Activated CD8-positive, alpha-beta T cell treated with anti-CD3 and anti-CD28 coated beads for 36 hours (primary cell): ENCODE measurements around the gene CSRNP3. TPM values are rescaled to one million over a fixed set of nuclear protein-coding genes. Genes with fewer than 3 reads are reported as not detected.

Experiments
- ATAC-seq: fragments of 200-7000 bp; cut with Tn5 transposase; one replicate; pipeline ENCODE4 v1.10.0; 2021; ENCODE audit warnings: mild to moderate bottlenecking, moderate library complexity
- CTCF ChIA-PET: fragments of 350-600 bp; sonication (Branson Sonifier 250); formaldehyde crosslinking; loops from one replicate; lab custom pipeline; 2021; ENCODE audit warnings: antibody characterized with exemption; lab: Charles Lee
- POLR2A ChIA-PET: fragments of 350-600 bp; sonication (Branson Sonifier 250); formaldehyde crosslinking; loops from one replicate; lab custom pipeline; 2021; ENCODE audit warnings: antibody characterized with exemption; lab: Charles Lee
- DNase-seq: peaks from one replicate; pipeline ENCODE4 v3.0.0-alpha.2; 2020
- H3K27ac Mint-ChIP-seq: one replicate; pipeline ENCODE4 v1.8.0; 2021; ENCODE audit warnings: mild to moderate bottlenecking, mixed read lengths
- H3K27me3 Mint-ChIP-seq: one replicate; pipeline ENCODE4 v1.8.0; 2021; ENCODE audit warnings: mixed read lengths
- H3K36me3 Mint-ChIP-seq: one replicate; pipeline ENCODE4 v1.8.0; 2021; ENCODE audit warnings: low read depth, mixed read lengths
- H3K4me1 Mint-ChIP-seq: one replicate; pipeline ENCODE4 v1.8.0; 2021; ENCODE audit warnings: low read depth, mixed read lengths
- H3K4me3 Mint-ChIP-seq: one replicate; pipeline ENCODE4 v1.8.0; 2021; ENCODE audit warnings: mild to moderate bottlenecking, moderate library complexity, mixed read lengths
- H3K9me3 Mint-ChIP-seq: one replicate; pipeline ENCODE4 v1.8.0; 2021; ENCODE audit warnings: mixed read lengths
- CTCF ChIP-seq: fragments of 200-600 bp; IDR thresholded peaks from one replicate; pipeline ENCODE4 v1.8.0; 2022; ENCODE audit warnings: antibody characterized with exemption, mild to moderate bottlenecking
- intact Hi-C: fragments of 100-400 bp; cut with micrococcal nuclease; formaldehyde crosslinking; loops from one replicate; pipeline ENCODE4 v1.10.0; 2022
- total RNA-seq, 2 experiments: library from RNA; stranded (reverse); gene quantifications; one replicate each; pipeline ENCODE4 v1.2.3, GENCODE V29; 2021

Gene CSRNP3
- total RNA-seq, 2 experiments from 2014 or later = not detected

GRCh38 chr2:165452327-165452726 is 17.2 kb upstream of the CSRNP3 start:
- Mint-ChIP-seq H3K4me1 (no peaks in the 10 kb centered on the region), H3K4me3 (no peak overlapping the region), H3K27ac (no peak overlapping the region), H3K9me3 (no peaks in the 10 kb centered on the region), H3K27me3 (no peaks in the 10 kb centered on the region), H3K36me3 (no peaks in the 10 kb centered on the region)
- ATAC-seq = no peak
- ChIA-PET POLR2A (no interaction called here), CTCF (no interaction called here)
- DNase-seq = no peak
- no peak for TF ChIP-seq CTCF
- intact Hi-C loops = no loop called here

- no peak overlapping the region for H3K27ac Mint-ChIP-seq
- no peaks in the 10 kb centered on the region for H3K27me3 Mint-ChIP-seq
- no peak for ATAC-seq
- H3K9me3 Mint-ChIP-seq = peaks cover 2% of the 10 kb centered on the region
- no peak for DNase-seq
- TF ChIP-seq CTCF = no peak
- no peak overlapping the region for H3K4me3 Mint-ChIP-seq
- POLR2A ChIA-PET = no interaction called here
- CTCF ChIA-PET = no interaction called here
- no peaks in the 10 kb centered on the region for H3K4me1 Mint-ChIP-seq
- intact Hi-C loops = no loop called here
- H3K36me3 Mint-ChIP-seq = no peaks in the 10 kb centered on the region
Observed at GRCh38 chr2:165453561-165454094, 15.9 kb upstream of the CSRNP3 start.

- Mint-ChIP-seq H3K27ac (no peak overlapping the region), H3K27me3 (no peaks in the 10 kb centered on the region), H3K4me3 (no peak overlapping the region), H3K9me3 (peaks cover 4% of the 10 kb centered on the region), H3K4me1 (no peaks in the 10 kb centered on the region), H3K36me3 (no peaks in the 10 kb centered on the region)
- POLR2A ChIA-PET = no interaction called here
- intact Hi-C loops = no loop called here
- no peak for DNase-seq
- no peak for TF ChIP-seq CTCF
- CTCF ChIA-PET = no interaction called here
- ATAC-seq = no peak
Observed at GRCh38 chr2:165454905-165455304, 14.6 kb upstream of the CSRNP3 start.

GRCh38 chr2:165456027-165456426 is 13.5 kb upstream of the CSRNP3 start:
- Mint-ChIP-seq H3K27ac (no peak overlapping the region), H3K4me1 (no peaks in the 10 kb centered on the region), H3K9me3 (peaks cover 4% of the 10 kb centered on the region), H3K36me3 (no peaks in the 10 kb centered on the region), H3K27me3 (no peaks in the 10 kb centered on the region), H3K4me3 (no peak overlapping the region)
- intact Hi-C loops = no loop called here
- CTCF ChIA-PET = no interaction called here
- ATAC-seq (no peak), DNase-seq (no peak)
- POLR2A ChIA-PET = no interaction called here
- no peak for TF ChIP-seq CTCF

GRCh38 chr2:165462443-165462842 is 7.1 kb upstream of the CSRNP3 start:
- no peaks in the 10 kb centered on the region for H3K36me3 Mint-ChIP-seq
- H3K27me3 Mint-ChIP-seq = peaks cover 2% of the 10 kb centered on the region
- POLR2A ChIA-PET = no interaction called here
- ATAC-seq (no peak), DNase-seq (no peak)
- CTCF ChIA-PET = no interaction called here
- peaks cover 4% of the 10 kb centered on the region for H3K9me3 Mint-ChIP-seq
- intact Hi-C loops = no loop called here
- no peaks in the 10 kb centered on the region for H3K4me1 Mint-ChIP-seq
- H3K4me3 Mint-ChIP-seq = no peak overlapping the region
- TF ChIP-seq CTCF = no peak
- no peak overlapping the region for H3K27ac Mint-ChIP-seq
